ENCODE data around the gene MIP.

- TF ChIP-seq CTCF (conservative IDR thresholded peaks at IDR 0.05; ENCODE audit: low read depth in 2 of 2) (no peak), CREB1 (CRISPR knock-in tag; IDR thresholded peaks at IDR 0.05; ENCODE audit: low read depth) (no peak), EZH2 (IDR thresholded peaks at IDR 0.05; ENCODE audit: low read depth, unreplicated experiment) (no peak), ZNF331 (CRISPR knock-in tag; IDR thresholded peaks at IDR 0.05; ENCODE audit: low read depth) (no peak), EZH2phosphoT487 (IDR thresholded peaks at IDR 0.05; ENCODE audit: unreplicated experiment) (no peak), POLR2AphosphoS5 (IDR thresholded peaks at IDR 0.05; ENCODE audit: low read depth) (no peak), ETS1 (IDR thresholded peaks at IDR 0.05) (no peak), REST (IDR thresholded peaks at IDR 0.05; ENCODE audit: unreplicated experiment) (no peak), ZNF114 (CRISPR knock-in tag; IDR thresholded peaks at IDR 0.05) (no peak), NANOG (IDR thresholded peaks at IDR 0.05; ENCODE audit: borderline replicate concordance) (no peak), ZNF462 (CRISPR knock-in tag; IDR thresholded peaks at IDR 0.05) (no peak), JUNB (IDR thresholded peaks at IDR 0.05; ENCODE audit: unreplicated experiment) (no peak)
Measured at GRCh38 chr12:56476143-56476542, 21.7 kb upstream of the MIP start.

All from GM23338 (cell line).